ENCODE results near the gene DAPP1. TPM values are rescaled to one million over a fixed set of nuclear protein-coding genes. Genes with fewer than 3 reads are reported as not detected.

The DAPP1 gene
- total and polyA plus RNA-seq, 2 of the 8 experiments (the other 6 are each of a cell fraction or from before 2014, with no cell fraction given), result not detected

GRCh38 chr4:99878604-99879003 lies 62.0 kb downstream of the DAPP1 start:
- Histone ChIP-seq H3K4ac (replicated peaks; ENCODE audit: insufficient read length, low read depth, low read length) (no peak overlapping the region), H3K79me2 (ENCODE audit: control insufficient read depth in 1 of 2, insufficient read depth in 2 of 2, low read length in 2 of 2) (no peaks in the 10 kb centered on the region), H3K18ac (ENCODE audit: extremely low read depth, low read length) (no peak overlapping the region), H2AFZ (ENCODE audit: low read length) (no peak overlapping the region), H2BK120ac (replicated peaks; ENCODE audit: low read depth, low read length) (no peak overlapping the region), H3K23me2 (ENCODE audit: low read depth, low read length) (no peaks in the 10 kb centered on the region), H3K9ac (replicated peaks in 1 of 4; ENCODE audit: extremely low read depth in 1 of 4, low read depth in 3 of 4, low read length in 3 of 4) (no peak overlapping the region), H2BK12ac (ENCODE audit: low read depth, low read length) (no peak overlapping the region), H4K20me1 (replicated peaks in 1 of 2; ENCODE audit: control insufficient read depth in 1 of 2, insufficient read depth in 2 of 2, low read length in 2 of 2) (no peaks in the 10 kb centered on the region), H3K4me2 (ENCODE audit: insufficient read depth in 1 of 2, low read depth in 2 of 2, low read length in 2 of 2) (no peak overlapping the region), H2AK5ac (ENCODE audit: low read depth, low read length) (no peak overlapping the region), H3K4me1 (replicated peaks in 1 of 4; ENCODE audit: control insufficient read depth in 3 of 4, insufficient read depth in 4 of 4, low read length in 3 of 4) (no peaks in the 10 kb centered on the region), H3K9me3 (ENCODE audit: insufficient read depth in 2 of 2, low read depth in 1 of 2, low read length in 1 of 2) (no peaks in the 10 kb centered on the region), H2BK5ac (ENCODE audit: low read depth, low read length) (no peak overlapping the region), H2BK20ac (ENCODE audit: low read length) (no peak overlapping the region), H4K91ac (replicated peaks; ENCODE audit: insufficient read length, low read length) (no peak overlapping the region), H3K23ac (ENCODE audit: insufficient read length) (no peak overlapping the region), H3K27me3 (replicated peaks in 1 of 4; ENCODE audit: control insufficient read depth in 3 of 4, extremely low read depth in 1 of 4, insufficient read depth in 3 of 4, low read length in 3 of 4) (no peaks in the 10 kb centered on the region), H4K8ac (ENCODE audit: extremely low read depth, insufficient read depth, low read length) (no peak overlapping the region), H3K27ac (ENCODE audit: low read depth, low read length) (no peak overlapping the region), H3K56ac (replicated peaks; ENCODE audit: insufficient read length, low read depth, low read length) (no peak overlapping the region), H3K14ac (ENCODE audit: insufficient read length) (no peak overlapping the region), H2BK15ac (ENCODE audit: low read length) (no peak overlapping the region), H3K36me3 (ENCODE audit: control insufficient read depth in 2 of 4, insufficient read depth in 4 of 4, low read length in 3 of 4) (peaks cover 0 to 16% (median 6%) of the 10 kb centered on the region in 4 experiments; a peak in 4 of 8 replicates), H3K79me1 (ENCODE audit: low read depth, low read length) (no peaks in the 10 kb centered on the region), H4K5ac (ENCODE audit: insufficient read length, low read depth, low read length) (no peak overlapping the region), H3K4me3 (ENCODE audit: extremely low read depth in 1 of 4, insufficient read depth in 2 of 4, low read depth in 3 of 4, low read length in 4 of 4) (no peak overlapping the region)
- DNase-seq (ENCODE audit: low read depth in 1 of 2, low spot score in 2 of 2), result no peak
- CTCF ChIA-PET (ENCODE audit: partially characterized antibody), result no interaction called here
- POLR2A ChIA-PET (ENCODE audit: partially characterized antibody), result no interaction called here
- no peak for TF ChIP-seq EZH2 (IDR thresholded peaks at IDR 0.05; ENCODE audit: low read depth, low read length, severe bottlenecking)
- no peak for TF ChIP-seq SP4 (IDR thresholded peaks at IDR 0.05; ENCODE audit: low read length)
- no peak for TF ChIP-seq POLR2AphosphoS5 (IDR thresholded peaks at IDR 0.05; ENCODE audit: low read depth, low read length)
- TF ChIP-seq MAFK (IDR thresholded peaks at IDR 0.05; ENCODE audit: low read depth, low read length), result no peak
- TF ChIP-seq EP300 (IDR thresholded peaks at IDR 0.05; ENCODE audit: borderline replicate concordance in 1 of 2, low read depth in 2 of 2, low read length in 2 of 2), result no peak
- no peak for TF ChIP-seq PHF8 (conservative IDR thresholded peaks at IDR 0.05; ENCODE audit: low read depth, low read length)
- TF ChIP-seq CREB1 (IDR thresholded peaks at IDR 0.05), result no peak
- TF ChIP-seq GTF2F1 (IDR thresholded peaks at IDR 0.05; ENCODE audit: borderline replicate concordance, low read depth, low read length), result no peak
- TF ChIP-seq, protein P1, sequence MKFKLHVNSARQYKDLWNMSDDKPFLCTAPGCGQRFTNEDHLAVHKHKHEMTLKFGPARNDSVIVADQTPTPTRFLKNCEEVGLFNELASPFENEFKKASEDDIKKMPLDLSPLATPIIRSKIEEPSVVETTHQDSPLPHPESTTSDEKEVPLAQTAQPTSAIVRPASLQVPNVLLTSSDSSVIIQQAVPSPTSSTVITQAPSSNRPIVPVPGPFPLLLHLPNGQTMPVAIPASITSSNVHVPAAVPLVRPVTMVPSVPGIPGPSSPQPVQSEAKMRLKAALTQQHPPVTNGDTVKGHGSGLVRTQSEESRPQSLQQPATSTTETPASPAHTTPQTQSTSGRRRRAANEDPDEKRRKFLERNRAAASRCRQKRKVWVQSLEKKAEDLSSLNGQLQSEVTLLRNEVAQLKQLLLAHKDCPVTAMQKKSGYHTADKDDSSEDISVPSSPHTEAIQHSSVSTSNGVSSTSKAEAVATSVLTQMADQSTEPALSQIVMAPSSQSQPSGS (IDR thresholded peaks at IDR 0.05; ENCODE audit: low read length), result no peak
- no peak for FAIRE-seq

All from H1 (cell line).